Stimulated activated CD8-positive, alpha-beta memory T cell treated with anti-CD3 and anti-CD28 coated beads, Interleukin-4, amount 100 ng/mL, for 1 hour (primary cell): ENCODE measurements around the gene SCIN.
"Not testable (repeated sequence)": the region's sequence is repeated elsewhere in the genome, so short reads cannot be mapped to it uniquely, and the experiment has no call there.

Source experiments
- DNase-seq, 2 donors: peaks; one replicate each; pipeline ENCODE4 v3.0.0-alpha.2; 2020; ENCODE audit warnings: low read depth in 2 of 2, low spot score in 1 of 2

SCIN gene

DNA sequence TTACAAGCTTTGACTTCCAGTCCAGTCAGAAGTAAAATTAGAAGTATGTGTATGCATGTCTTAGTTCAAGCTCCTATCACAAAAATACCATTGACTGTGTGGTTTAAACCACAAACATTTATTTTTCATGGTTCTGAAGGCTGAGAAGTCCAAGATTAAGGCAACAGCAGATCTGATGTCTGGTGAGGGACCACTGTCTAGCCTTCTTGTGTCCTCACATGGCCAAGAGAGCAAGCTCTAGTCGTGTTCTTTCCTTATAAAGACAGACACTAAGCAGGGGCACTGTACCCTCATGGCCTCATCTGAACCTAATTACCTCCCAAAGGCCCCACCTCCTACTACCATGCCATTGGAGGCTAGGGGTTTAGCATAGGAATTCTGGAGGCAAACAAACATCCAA, 75.6 kb downstream of the SCIN start:
- no peak for DNase-seq

DNA sequence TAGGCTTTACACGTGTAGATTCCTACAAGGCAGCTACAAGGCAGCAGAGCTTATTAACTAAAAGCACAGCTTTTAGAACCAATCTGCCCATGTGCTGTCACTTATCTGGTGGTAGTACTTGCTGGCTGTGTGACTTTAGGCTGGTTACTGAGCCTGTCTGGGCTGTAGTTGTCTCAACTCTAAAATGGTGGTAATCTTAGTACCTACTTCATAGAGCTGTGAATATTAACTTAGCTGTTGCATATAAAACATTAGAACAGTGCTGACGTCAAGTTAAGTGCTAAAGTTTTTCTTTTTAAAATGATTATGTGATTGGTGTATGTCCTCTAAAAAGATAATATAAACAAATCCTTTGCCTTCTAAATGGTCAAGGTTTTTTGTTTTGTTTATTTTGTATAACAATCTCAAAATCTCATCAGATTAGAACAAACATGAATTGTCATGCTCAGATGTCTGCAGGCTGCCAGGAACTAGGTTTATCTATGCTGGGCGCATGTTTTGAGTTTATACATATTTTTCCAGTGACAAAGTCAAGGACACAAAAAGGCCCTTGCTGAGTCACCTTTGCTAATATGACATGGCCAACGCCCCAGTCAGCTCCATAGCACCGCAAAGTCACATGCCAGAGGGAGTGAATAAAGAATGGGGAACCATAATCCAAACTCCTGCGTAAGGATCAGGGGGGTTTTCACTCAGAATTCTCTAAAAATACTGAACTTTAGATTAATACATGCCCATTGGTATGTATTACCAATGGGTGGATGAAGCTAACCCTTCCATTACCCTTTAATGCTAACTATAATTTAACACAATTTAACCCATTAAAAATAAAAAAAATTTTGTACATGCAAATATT, 77.1 kb downstream of the SCIN start:
- DNase-seq, result no peak

DNA sequence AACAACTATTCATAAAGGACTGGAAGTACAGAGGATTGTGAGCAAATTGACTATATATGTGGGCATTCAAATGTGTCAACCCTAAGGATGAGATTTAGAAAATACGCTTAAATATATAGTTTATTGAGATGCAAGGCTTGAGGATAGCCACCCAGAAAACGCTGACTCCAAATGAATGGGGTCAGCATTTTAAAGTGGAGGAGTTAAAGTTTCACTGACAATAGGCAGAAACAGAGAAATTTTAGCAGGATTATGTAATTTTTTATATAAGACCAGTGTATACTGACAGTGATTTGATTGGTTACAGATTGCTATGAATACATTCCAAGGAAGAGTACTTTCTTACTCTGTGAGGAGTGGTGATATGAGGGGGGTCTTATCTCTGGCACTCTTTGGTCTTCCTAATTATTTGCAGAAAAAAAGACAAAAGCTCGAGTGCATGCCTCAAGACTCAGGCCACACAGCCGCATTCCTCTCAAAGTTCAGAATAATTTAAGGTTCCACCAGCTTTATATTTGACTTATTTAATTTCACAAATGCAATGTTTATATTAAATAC, 78.3 kb downstream of the SCIN start:
- no peak for DNase-seq

GRCh38 chr7:12649348-12649747, 78.8 kb downstream of the SCIN start:
- no peak for DNase-seq

- no peak for DNase-seq
Observed at GRCh38 chr7:12650080-12650479, 79.6 kb downstream of the SCIN start.

GRCh38 chr7:12653110-12653509, 82.6 kb downstream of the SCIN start:
- DNase-seq, result no peak

DNA sequence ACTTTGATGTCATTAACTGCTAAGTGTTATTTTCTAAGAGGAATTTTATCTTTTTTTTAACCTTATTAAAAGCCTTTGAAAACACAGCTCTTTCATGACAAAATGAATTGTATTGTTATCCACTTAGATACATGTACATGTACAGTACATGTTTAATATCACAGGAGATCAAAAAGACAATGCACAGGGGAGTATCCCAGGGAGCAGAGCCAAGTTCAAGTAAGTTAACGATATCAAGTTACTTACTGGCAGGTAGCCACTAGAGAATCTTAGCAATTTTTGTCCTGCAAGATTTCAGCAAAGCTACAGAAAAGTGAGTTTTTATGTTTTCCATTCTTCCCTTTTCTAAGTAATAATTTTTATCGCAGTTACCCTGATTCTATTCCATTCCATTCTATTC, 83.0 kb downstream of the SCIN start:
- no peak for DNase-seq

DNA sequence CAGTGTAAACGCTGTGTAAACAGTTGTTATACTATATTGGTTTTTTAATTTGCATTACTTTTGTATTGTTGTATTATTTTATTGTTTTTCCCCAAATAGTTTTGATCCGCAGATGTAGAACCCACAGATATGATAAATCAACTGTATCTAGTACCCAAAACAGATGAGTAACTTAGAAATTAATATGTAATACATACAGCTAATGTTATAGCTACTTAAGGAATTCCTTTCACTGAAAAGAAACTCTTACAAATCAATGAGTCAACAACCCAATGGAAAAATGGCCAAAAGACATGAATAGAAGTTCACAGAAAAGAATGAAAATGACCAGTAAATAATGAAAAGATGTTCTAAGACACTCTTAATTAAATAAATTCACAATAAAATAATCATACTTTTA, 84.6 kb downstream of the SCIN start:
- no peak for DNase-seq

GRCh38 chr7:12660423-12660822, 89.9 kb downstream of the SCIN start:
- not testable (repeated sequence) for DNase-seq

DNA sequence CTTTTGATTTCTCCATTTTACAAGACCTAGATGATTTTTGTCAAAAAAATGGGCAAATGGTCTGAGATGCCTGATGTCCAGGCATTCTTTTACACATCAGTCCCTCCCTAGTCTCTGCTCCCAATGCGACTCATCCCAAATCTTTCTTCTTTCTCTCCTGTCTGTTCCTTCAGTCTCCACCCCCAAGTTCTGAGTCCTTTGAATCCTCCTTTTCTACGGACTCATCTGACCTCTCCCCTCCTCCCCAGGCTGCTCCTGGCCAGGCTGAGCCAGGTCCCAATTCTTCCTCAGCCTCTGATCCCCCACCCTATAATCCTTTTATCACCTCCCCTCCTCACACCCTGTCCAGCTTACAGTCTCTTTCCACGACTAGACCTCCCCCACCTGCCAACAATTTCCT, 90.5 kb downstream of the SCIN start:
- DNase-seq, result not testable (repeated sequence)

GRCh38 chr7:12661581-12661980, 91.1 kb downstream of the SCIN start:
- DNase-seq, result no peak

- no peak for DNase-seq
Observed at GRCh38 chr7:12670000-12670729, 99.6 kb downstream of the SCIN start.

DNA sequence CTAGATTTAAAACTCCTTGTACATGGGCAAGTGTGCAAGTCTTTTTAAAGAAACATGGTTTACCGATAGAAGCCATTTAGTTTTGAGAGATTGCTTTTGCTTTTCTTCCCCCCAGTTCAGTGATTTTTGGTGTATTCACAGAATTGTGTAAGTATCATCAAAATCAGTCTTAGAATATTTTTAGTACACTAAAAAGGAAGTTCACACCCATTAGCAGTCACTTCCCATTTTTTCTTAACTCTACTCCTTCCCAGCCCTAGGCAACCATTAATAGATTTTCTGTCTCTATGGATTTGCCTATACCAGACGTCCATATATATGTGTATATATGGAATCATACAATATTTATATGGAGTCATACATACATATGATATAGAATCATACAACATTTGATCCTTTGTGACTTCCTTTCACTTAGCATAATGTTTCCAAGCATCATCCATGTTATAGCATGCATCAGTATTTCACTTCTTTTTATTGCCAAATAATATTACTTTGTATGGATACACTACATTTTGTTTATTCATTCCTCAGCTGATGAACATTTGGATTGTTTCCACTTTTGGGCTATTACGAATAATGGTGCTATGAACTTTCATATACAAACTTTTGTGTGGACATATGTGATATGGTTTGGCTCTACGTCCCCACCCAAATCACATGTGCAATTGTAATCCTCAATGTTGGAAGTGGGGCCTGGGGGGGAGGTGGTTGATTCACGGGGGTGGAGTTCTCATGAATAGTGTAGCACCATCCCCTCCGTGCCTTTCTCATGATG, 100.4 kb downstream of the SCIN start:
- no peak for DNase-seq

DNA sequence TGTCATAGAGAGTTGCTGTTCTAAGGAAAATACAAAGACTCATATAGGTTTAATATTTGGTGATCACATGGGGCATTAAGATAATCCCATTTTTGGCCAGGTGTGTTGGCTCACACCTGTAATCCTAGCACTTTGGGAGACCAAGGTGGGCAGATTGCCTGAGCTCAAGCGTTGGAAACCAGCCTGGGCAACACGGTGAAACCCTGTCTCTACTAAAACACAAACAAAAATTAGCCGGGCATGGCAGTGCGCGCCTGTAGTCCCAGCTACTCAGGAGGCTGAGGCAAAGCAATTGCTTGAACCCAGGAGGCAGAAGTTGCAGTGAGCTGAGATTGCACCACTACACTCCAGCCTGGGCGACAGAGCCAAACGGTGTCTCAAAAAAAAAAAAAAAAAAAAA, 102.9 kb downstream of the SCIN start:
- DNase-seq, result not testable (repeated sequence)

DNA sequence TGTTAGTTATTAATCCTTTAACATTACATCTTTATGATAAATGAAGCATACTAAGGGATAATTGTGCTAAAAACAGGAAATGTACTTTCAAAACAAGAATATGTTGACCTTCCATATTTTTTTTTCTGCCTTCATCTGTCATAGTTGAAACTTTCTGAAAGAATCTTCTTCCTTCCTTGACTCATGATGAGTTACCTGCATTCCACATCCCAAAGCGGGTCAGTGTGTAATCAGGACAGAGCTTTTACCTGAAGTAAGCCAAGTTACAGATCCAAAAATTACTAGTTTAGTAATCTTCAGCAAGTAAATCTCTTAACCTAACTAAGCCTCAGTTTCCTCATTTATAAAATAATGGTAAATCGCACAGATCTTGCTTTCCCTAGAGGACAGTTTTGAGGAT, 103.5 kb downstream of the SCIN start:
- no peak for DNase-seq

DNA sequence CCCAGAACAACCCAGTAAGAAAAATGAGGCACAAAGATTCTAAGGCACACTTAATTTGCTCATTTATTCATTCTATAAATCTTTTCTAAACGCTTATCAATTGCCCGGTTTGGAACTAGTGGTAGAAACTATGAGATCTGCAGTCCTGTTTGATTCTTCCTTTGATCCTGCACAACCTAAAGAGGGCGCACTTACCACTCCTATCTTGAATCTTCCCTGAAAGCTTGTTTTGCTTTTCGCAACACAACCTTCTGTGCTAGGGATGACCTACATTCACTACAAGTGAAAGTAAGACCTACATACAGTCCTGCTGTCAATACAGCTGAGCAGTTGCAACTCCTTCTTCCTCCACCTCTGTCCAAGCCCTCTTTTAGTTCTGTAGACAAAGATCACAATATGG, 104.3 kb downstream of the SCIN start:
- no peak for DNase-seq

DNA sequence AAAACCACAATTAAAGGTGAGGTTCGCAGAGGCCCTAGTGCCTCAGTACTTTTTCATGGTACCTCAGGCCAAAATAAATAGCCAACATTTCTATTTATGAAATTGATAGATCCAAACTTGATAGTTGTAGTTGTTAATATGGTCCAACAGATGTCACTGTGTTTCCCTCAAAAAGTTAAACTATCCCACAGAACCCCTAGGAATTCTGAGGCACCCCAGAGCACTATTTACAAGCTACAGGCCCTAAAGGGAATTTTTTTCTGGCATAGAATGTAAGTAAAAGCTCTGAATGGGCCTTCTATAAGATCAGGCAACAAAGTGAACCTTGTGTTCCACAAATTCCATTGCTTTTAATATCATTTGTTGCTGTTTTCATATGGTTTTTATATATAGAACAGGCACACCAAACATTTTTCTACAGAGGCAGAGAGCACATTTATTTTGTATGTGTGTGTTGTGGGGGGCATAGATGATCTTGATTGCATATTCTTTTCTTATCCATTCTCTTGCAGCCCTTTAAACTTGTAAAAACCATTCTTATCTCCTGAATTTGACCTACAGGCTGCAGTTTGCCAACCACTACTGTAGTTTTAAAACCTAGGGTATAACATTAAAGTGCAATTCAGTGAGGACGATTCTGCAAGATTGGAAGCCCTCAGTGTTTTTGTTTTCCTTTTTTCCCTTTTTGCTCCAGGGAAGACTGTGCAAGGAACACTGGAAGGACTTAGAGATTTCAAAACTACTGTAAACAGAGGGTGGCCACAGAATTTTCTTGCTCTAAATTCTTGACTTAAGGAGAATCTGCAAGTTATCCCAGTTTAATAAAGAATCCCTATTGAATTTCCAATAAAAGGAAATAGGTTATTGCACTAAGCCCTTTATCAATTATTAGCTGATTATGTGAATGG, 113.4 kb downstream of the SCIN start:
- DNase-seq, result no peak

DNA sequence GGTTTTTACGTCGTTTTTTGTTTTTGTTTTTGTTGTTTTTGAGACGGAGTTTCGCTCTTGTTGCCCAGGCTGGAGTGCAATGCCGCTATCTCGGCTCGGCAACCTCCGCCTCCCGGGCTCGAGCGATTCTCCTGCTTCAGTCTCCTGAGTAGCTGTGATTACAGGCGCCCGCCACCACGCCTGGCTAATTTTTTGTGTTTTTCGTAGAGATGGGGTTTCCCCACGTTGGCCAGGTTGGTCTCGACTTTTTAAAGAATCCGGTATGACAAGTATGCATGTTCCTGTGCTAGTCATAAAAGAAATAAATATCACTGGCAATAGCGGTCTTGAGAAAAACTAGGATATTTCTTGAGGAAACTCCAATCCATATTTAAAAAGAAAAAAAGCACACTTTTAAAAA, 114.2 kb downstream of the SCIN start:
- no peak for DNase-seq

GRCh38 chr7:12685550-12685949, 115.0 kb downstream of the SCIN start:
- DNase-seq, result peak in 1 of 2 donors; percentile 10

- peak; percentile 78 to 88 for DNase-seq
Observed at GRCh38 chr7:12686234-12686890, 115.8 kb downstream of the SCIN start.
